PC-9 (cell line): Measurements from ENCODE around the gene TTC1. TPM values are rescaled to one million over a fixed set of nuclear protein-coding genes. Genes with fewer than 3 reads are reported as not detected.

Experiments
- BruUV-seq: library from RNA; stranded (reverse); fragments of 400-500 nt; replicated peaks from 2 replicates; lab custom pipeline; 2021; lab: Mats Ljungman, UMichigan
- CTCF ChIA-PET: fragments of 300-600 bp; sonication (Branson Sonifier 250); formaldehyde crosslinking; loops from one replicate; lab custom pipeline; 2022; ENCODE audit warnings: antibody characterized with exemption; lab: Charles Lee
- POLR2A ChIA-PET: fragments of 300-600 bp; sonication (Branson Sonifier 250); formaldehyde crosslinking; loops from one replicate; lab custom pipeline; 2022; ENCODE audit warnings: antibody characterized with exemption; ENCODE audit not compliant: unreplicated experiment; lab: Charles Lee
- DNase-seq, 2 experiments: peaks; one replicate each; pipeline versions ENCODE4 v3.0.0 to v3.0.0-alpha.2; 2015 to 2022; ENCODE audit warnings: mixed read lengths in 1 of 2
- H2AFZ ChIP-seq: fragments of 200-600 bp; sonication (generic); 2 replicates; pipeline ENCODE4 v1.8.1; 2017; ENCODE audit warnings: antibody characterized with exemption
- H3F3A ChIP-seq: fragments of 200-600 bp; sonication (generic); 2 replicates; pipeline ENCODE4 v1.8.1; 2017; ENCODE audit warnings: antibody characterized with exemption, mild to moderate bottlenecking, low read depth; ENCODE audit not compliant: insufficient read depth
- H3K27ac ChIP-seq: fragments of 200-600 bp; sonication (generic); 2 replicates; pipeline ENCODE4 v1.6.1; 2016; ENCODE audit warnings: mixed run types
- H3K27me3 ChIP-seq: fragments of 200-600 bp; sonication (generic); 2 replicates; pipeline ENCODE4 v1.6.1; 2016; ENCODE audit warnings: low read depth, mixed run types; ENCODE audit not compliant: insufficient read depth
- H3K36me3 ChIP-seq: fragments of 200-600 bp; sonication (generic); 2 replicates; pipeline ENCODE4 v1.6.1; 2016; ENCODE audit warnings: low read depth, mixed run types
- H3K4me1 ChIP-seq: fragments of 200-600 bp; sonication (generic); replicated peaks from 2 replicates; pipeline ENCODE4 v1.6.1; 2016; ENCODE audit warnings: mixed run types; ENCODE audit not compliant: insufficient read depth
- H3K4me2 ChIP-seq: fragments of 200-600 bp; sonication (generic); 2 replicates; pipeline ENCODE4 v1.6.1; 2017; ENCODE audit warnings: mixed run types
- H3K4me3 ChIP-seq: fragments of 200-600 bp; sonication (generic); 2 replicates; pipeline ENCODE4 v1.6.1; 2016; ENCODE audit warnings: mixed run types
- H3K79me2 ChIP-seq: fragments of 200-600 bp; sonication (generic); 2 replicates; pipeline ENCODE4 v1.6.1; 2017; ENCODE audit warnings: low read depth, mixed run types
- H3K9me2 ChIP-seq: fragments of 200-600 bp; sonication (generic); 2 replicates; pipeline ENCODE4 v1.8.1; 2017; ENCODE audit warnings: mild to moderate bottlenecking; ENCODE audit not compliant: insufficient read depth
- H3K9me3 ChIP-seq: fragments of 200-600 bp; sonication (generic); 2 replicates; pipeline ENCODE4 v1.8.1; 2016; ENCODE audit warnings: low read depth; ENCODE audit not compliant: insufficient read depth
- H4K20me1 ChIP-seq: fragments of 200-600 bp; sonication (generic); 2 replicates; pipeline ENCODE4 v1.8.1; 2017; ENCODE audit not compliant: insufficient read depth
- CTCF ChIP-seq: fragments of 200-600 bp; sonication (generic); conservative IDR thresholded peaks from 2 replicates; pipeline ENCODE4 v1.6.1; 2017; ENCODE audit warnings: mixed run types, antibody characterized with exemption, mild to moderate bottlenecking, moderate library complexity
- EZH2 ChIP-seq: fragments of 200-600 bp; sonication (generic); IDR thresholded peaks from 2 replicates; pipeline ENCODE4 v1.8.0; 2017; ENCODE audit warnings: antibody characterized with exemption, low read depth
- intact Hi-C: fragments of 100-400 bp; cut with micrococcal nuclease; formaldehyde crosslinking; loops from one replicate; pipeline ENCODE4 v1.10.0; 2022; ENCODE audit not compliant: unreplicated experiment
- total RNA-seq: library from RNA; stranded (reverse); gene quantifications from 2 replicates; pipeline ENCODE4 v1.2.3, GENCODE V29; 2021

Gene TTC1
- total RNA-seq, 1 experiment from 2014 or later, result 68.5 TPM

- no peak for DNase-seq
- Histone ChIP-seq H3F3A (0 out of 2 replicates have a peak, but pooled peaks cover 8% of the 10 kb centered on the region), H3K4me1 (no peaks in the 10 kb centered on the region), H3K9me2 (no peaks in the 10 kb centered on the region), H3K4me3 (no peak overlapping the region), H2AFZ (no peak overlapping the region), H3K9me3 (no peaks in the 10 kb centered on the region), H3K4me2 (no peak overlapping the region), H3K27me3 (no peaks in the 10 kb centered on the region), H3K79me2 (no peaks in the 10 kb centered on the region), H3K27ac (no peak overlapping the region), H4K20me1 (no peaks in the 10 kb centered on the region), H3K36me3 (0 out of 2 replicates have a peak, but pooled peaks cover 6% of the 10 kb centered on the region)
- ChIA-PET POLR2A (no interaction called here), CTCF (no interaction called here)
- BruUV-seq, result no TSS peak
- TF ChIP-seq EZH2 (no peak), CTCF (no peak)
- intact Hi-C loops, result no loop called here
Measured at GRCh38 chr5:160090059-160090458, 81.1 kb downstream of the TTC1 start.

GRCh38 chr5:160092514-160092913, 83.6 kb downstream of the TTC1 start:
- CTCF ChIA-PET, result no interaction called here
- Histone ChIP-seq H3K4me3 (no peak overlapping the region), H4K20me1 (no peaks in the 10 kb centered on the region), H3K27ac (no peak overlapping the region), H3K9me2 (no peaks in the 10 kb centered on the region), H3K36me3 (0 out of 2 replicates have a peak, but pooled peaks cover 6% of the 10 kb centered on the region), H3K4me2 (no peak overlapping the region), H2AFZ (no peak overlapping the region), H3K9me3 (no peaks in the 10 kb centered on the region), H3K79me2 (no peaks in the 10 kb centered on the region), H3F3A (0 out of 2 replicates have a peak, but pooled peaks cover 8% of the 10 kb centered on the region), H3K4me1 (no peaks in the 10 kb centered on the region), H3K27me3 (no peaks in the 10 kb centered on the region)
- intact Hi-C loops, result no loop called here
- TF ChIP-seq CTCF (no peak), EZH2 (no peak)
- POLR2A ChIA-PET, result no interaction called here
- BruUV-seq, result no TSS peak
- no peak for DNase-seq

- no peak for TF ChIP-seq EZH2
- TF ChIP-seq CTCF, result no peak
- 0 out of 2 replicates have a peak, but pooled peaks cover 6% of the 10 kb centered on the region for H3K36me3 ChIP-seq
- H3K27ac ChIP-seq, result no peak overlapping the region
- H3K79me2 ChIP-seq, result no peaks in the 10 kb centered on the region; the same call in 1 of the 2 replicates
- H3K4me3 ChIP-seq, result no peak overlapping the region
- no peaks in the 10 kb centered on the region for H4K20me1 ChIP-seq
- H3K4me2 ChIP-seq, result no peak overlapping the region
- H3K9me3 ChIP-seq, result no peaks in the 10 kb centered on the region
- no peak for DNase-seq
- no TSS peak for BruUV-seq
- 0 out of 2 replicates have a peak, but pooled peaks cover 8% of the 10 kb centered on the region for H3F3A ChIP-seq
- no peaks in the 10 kb centered on the region for H3K27me3 ChIP-seq
- POLR2A ChIA-PET, result no interaction called here
- H3K4me1 ChIP-seq, result no peaks in the 10 kb centered on the region
- no peaks in the 10 kb centered on the region for H3K9me2 ChIP-seq
- CTCF ChIA-PET, result no interaction called here
- intact Hi-C loops, result no loop called here
- H2AFZ ChIP-seq, result no peak overlapping the region
Measured at GRCh38 chr5:160092960-160093707, 84.2 kb downstream of the TTC1 start.
